GM19025 (cell line): Measurements from ENCODE around the gene BTBD2.

ENCODE experiments used
- ATAC-seq: cut with Tn5 transposase; IDR thresholded peaks from one replicate; pipeline ENCODE4 v1.9.1; 2021; ENCODE audit warnings: mild to moderate bottlenecking, low read depth, moderate library complexity; ENCODE audit not compliant: unreplicated experiment

BTBD2 gene

GRCh38 chr19:2015608-2015950 lies at the start of gene BTBD2:
TSS of gene BTBD2 (minus strand) at chr19:2015714. CDS start at chr19:2015703, 11 bp downstream.
- ATAC-seq: no peak

- ATAC-seq: no peak
These were observed 49.4 kb upstream of the BTBD2 start for GRCh38 chr19:2064788-2065524.

DNA sequence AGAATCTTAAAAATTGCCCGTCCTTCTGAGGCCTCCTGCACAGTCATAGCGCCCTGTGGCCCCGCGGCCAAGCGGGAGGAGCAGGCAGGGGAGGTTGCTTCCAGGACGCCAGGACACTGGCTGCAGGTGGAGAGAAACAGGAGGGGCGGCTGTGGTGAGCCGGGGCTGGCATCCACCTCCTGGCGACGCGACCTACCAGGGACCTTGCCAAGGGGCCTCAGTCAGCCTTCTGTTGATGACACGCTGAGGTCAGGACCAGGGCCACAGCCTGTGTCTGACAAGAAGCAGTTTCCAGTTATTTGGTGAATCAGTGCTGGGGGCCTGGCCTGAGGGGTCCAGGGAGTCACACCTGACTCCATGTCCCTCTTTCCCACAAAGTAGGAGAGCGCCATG lies 48.9 kb upstream of the BTBD2 start:
- ATAC-seq: no peak

- ATAC-seq: no peak
These were observed 48.3 kb upstream of the BTBD2 start for GRCh38 chr19:2063824-2064223.

- ATAC-seq: no peak
These were observed 47.3 kb upstream of the BTBD2 start for GRCh38 chr19:2062770-2063169.

- no peak for ATAC-seq
These were observed 46.8 kb upstream of the BTBD2 start for GRCh38 chr19:2062389-2062729.

DNA sequence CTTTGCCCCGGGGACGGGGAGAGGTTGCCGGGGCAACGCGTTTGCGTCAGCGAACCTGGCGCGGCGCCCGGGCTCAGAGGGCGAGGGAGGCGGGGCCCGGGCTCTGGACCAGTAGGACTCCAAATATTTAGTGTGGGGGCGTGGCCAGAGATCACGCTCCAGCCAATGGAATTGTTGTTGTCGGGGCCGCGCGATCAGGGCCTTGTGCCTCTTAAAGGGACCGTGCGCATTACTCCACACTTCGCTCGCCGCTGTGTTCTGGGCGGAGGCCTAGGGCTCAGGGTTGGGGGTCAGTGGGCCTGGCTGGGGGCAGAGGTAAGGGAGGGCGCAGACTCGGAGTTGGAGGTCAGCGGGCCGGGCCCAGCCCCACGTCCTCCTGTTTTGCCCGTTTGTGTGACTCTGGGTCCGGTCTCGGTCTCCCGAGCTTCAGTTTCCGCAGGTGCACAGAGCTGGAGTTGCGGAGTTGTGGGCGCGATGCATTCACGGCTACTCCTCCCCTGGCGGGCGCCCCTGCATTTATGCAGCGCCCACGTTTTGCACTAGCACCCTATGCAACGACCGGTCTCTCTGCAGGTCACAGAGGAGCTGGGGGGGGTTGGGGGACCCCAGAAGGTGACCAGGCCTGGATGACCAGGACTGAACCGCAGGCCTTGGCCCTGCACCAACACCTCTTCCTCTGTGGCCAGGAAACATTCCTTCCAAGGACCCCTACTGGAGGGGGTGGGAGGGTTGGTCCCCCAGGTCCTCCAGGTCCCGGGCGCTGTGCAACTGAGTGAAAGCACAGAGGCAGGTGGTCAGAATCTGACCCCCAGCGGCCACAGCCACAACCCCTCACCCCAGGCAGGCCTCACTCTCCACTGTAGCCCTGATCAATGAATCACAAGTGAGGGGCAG lies 46.2 kb upstream of the BTBD2 start:
- ATAC-seq: peak; percentile 80

GRCh38 chr19:2060884-2061494 lies 45.5 kb upstream of the BTBD2 start:
- peak; percentile 29 for ATAC-seq

DNA sequence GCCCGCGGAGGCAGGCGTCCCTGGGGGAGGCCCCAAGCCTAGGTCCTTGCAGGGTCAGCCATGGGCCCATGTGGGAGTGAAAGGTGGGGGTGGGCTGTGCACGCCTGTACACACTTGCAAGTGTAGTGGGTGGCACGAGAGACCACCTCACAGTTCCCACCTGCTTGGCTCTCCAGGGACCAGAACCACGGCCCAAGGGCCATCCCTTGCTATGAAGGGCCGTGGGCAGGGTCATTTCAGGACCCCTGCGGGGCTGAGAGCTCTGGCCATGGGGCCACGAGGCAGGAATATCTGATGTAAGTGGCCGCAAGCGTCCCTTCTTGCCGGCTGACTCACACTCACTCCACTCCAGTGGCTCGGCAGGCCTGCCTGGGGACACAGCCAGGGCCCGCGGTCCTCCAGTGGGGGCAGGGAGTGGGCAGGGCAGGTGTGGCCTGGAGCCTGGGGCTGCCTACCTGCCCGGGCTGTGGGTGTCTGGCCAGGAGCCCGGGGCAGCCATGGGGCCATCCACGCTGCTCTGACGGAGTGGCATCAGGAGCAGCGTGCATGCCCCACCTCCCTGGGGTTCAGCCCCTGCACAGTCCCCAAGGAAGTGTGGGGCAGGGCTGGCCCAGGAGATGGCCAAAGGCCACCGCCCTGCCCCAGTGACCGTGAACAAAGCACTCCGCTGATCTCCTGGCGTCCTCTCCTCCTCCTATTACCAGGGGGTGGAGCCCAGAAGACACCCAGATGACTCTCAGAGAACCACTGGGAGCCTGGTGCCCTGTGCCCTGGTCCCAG lies 44.1 kb upstream of the BTBD2 start:
- ATAC-seq: no peak

GRCh38 chr19:2058570-2059421 lies 43.3 kb upstream of the BTBD2 start:
- no peak for ATAC-seq

DNA sequence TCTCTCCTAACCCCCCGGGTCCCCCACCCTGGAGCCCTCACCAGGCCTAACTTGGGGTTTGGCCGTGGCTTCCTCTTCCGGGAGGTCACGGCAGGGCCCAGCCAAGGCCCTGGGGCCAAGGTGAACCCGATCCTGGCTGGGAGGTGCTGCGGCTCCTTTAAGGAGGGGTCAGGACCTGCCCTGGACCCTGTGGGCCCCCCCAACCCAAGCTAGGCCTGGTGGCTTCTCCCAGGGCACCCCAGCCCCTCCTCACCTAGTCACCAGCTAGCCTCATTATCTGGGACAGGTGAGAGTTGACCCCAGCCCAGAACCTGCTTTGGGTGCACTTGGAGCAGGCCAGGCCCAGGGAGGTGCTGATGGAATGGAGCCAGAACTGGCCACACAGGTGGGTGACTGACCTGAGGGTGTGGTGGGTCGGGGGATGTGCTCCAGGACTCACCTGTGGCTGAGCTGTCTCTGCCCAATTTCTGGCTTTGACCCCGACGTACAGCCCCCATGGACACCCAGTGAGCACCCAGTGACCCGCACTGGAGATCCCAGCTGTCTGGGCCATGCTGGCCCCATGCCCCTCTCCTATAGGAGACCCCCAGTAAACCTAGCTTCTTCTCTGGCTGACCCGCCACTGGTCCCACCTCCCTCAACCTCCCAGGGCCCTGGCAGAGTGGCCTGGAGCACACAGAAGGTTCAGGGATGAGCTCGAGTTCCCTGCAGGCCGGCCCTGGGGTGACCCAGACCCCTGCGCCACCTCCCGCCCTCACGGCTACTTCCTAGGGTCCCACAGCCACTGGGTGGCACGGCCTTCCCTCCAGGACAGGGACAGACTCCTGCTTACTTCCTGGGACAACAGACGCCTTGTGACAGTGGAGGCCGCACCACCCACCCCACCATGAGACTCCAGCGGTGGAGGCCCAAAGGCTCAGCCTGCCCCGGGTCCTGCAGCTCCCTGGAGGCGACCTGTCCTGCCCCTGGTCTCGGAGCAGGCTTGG lies 42.3 kb upstream of the BTBD2 start:
- no peak for ATAC-seq

DNA sequence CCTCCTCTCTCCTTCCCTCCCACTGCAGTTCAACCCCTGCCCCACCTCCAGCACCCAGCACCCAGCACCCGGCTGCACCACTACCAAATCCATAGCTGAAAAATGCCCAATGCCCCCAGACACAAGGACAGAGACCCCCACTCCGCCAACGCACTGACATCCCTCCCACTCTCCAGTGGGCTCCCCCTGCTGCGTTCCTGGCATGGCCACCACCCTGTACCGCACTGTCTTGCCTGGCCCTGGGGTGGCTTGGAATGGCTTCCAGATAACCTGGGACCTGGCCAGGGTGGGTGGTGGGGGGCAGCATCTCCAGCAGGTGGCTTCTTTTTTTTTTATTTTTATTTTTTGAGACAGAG lies 41.3 kb upstream of the BTBD2 start:
- ATAC-seq: no peak

DNA sequence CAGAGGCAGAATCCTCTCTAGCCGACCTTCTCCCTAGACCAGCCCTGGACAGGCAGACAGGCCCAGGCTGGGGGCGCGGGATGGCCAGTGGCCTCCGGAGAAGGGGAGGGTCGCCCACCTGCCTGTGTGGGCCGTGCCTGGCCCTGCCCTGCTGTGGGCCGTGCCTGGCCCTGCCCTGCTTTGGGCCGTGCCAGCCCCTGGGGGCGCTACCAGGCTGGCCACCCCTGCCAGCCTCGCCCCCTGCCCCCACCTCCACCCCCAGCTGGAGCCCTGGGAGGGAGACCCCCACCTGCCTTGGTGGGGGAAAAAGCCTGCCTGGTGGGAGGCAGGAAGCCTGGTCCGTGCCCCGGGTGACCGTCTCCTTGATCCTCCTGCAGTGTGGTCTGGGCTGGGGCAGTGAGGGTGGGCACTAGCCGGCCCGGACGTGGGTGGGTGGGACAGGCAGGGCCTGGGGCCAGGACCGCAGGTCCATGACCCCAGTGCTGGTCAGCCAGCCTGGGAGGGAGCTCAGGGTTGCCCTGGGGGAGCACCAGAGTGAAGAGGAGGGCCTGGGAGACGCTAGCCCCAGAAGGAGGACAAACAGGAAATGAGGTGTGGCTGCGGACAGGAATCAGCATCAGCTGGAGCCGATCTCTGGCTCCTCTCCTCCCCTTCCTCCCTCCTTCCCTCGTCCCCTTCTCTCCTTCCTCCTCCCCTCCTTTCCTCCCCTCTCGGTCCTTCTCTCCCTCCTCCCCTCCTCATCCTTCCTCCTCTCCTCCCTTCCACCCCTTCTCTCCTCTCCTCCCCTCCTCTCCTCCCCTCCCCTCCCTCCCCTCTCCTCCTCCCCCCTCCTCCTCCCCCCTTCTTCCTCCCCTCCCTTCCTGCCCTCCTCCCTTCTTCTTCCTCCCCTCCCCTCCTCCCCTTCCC lies 40.7 kb upstream of the BTBD2 start:
- ATAC-seq: no peak

DNA sequence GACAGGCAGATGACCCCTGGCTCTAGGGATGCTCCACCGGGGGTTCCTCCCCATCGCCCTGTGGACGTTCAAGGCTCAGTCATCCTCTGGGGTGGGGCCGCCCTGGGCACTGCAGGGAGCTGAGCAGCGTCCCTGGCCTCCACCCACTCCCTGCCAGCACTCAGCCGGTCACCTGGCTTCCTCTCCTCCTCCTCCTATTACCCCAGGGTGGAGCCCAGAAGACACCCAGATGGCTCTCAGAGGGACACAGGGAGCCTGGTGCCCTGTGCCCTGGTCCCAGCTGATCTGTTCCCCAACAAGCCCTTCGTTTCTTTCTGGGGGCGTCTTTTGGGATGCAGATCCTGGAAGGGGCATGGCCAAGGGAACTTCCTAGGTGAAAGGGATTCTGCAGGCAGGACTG lies 39.2 kb upstream of the BTBD2 start:
- ATAC-seq: no peak

- ATAC-seq: no peak
These were observed 38.3 kb upstream of the BTBD2 start for GRCh38 chr19:2053601-2054389.

GRCh38 chr19:2051773-2052704 lies 36.5 kb upstream of the BTBD2 start:
- no peak for ATAC-seq
